ENCODE results near the gene UGT2A3.

DNA sequence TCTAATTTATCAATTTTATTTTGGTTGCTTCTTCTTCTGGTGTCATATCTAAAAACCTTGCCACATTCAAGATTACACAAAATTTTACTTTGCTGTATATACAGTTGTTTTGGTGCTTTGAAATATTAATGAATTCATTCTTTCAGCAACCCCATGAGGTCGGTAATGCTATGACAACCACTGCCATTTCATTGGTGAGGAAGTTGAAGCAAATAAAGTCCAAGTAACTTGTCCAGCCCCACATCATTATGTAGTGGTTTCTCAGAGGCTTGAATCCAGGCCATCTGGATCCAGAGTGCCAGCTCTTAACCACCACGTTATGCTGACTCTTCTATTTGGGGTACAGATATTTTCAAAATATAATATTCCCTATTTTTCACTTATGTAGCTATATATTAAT is 42.2 kb downstream of the UGT2A3 start:
- TF ChIP-seq, protein P1, sequence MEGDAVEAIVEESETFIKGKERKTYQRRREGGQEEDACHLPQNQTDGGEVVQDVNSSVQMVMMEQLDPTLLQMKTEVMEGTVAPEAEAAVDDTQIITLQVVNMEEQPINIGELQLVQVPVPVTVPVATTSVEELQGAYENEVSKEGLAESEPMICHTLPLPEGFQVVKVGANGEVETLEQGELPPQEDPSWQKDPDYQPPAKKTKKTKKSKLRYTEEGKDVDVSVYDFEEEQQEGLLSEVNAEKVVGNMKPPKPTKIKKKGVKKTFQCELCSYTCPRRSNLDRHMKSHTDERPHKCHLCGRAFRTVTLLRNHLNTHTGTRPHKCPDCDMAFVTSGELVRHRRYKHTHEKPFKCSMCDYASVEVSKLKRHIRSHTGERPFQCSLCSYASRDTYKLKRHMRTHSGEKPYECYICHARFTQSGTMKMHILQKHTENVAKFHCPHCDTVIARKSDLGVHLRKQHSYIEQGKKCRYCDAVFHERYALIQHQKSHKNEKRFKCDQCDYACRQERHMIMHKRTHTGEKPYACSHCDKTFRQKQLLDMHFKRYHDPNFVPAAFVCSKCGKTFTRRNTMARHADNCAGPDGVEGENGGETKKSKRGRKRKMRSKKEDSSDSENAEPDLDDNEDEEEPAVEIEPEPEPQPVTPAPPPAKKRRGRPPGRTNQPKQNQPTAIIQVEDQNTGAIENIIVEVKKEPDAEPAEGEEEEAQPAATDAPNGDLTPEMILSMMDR (IDR thresholded peaks at IDR 0.05; ENCODE audit: low read depth, low read length, poor library complexity, severe bottlenecking) = no peak
- TF ChIP-seq EZH2phosphoT487 (IDR thresholded peaks at IDR 0.05; ENCODE audit: borderline replicate concordance, low read length) = no peak

Data from DOHH2 (cell line).